Large intestine (tissue), 3 donors: ENCODE data around the gene MRPS31. TPM values are rescaled to one million over a fixed set of nuclear protein-coding genes. Genes with fewer than 3 reads are reported as not detected.

Experiments
- DNase-seq, 2 donors: peaks; one replicate each; pipeline versions ENCODE4 v3.0.0 to v3.0.0-alpha.2; 2013
- H3K27ac ChIP-seq: one replicate; pipeline ENCODE4 v1.5.1; 2013; ENCODE audit warnings: low read length
- H3K27me3 ChIP-seq: 2 replicates; pipeline ENCODE4 v1.6.1; 2013; ENCODE audit warnings: low read length; ENCODE audit not compliant: control insufficient read depth, insufficient read depth
- H3K36me3 ChIP-seq: 2 replicates; pipeline ENCODE4 v1.6.1; 2013; ENCODE audit warnings: low read length; ENCODE audit not compliant: control insufficient read depth, insufficient read depth
- H3K4me1 ChIP-seq: one replicate; pipeline ENCODE4 v1.6.1; 2013; ENCODE audit warnings: low read length; ENCODE audit not compliant: control insufficient read depth, insufficient read depth
- H3K4me3 ChIP-seq: one replicate; pipeline ENCODE4 v1.5.1; 2013; ENCODE audit warnings: low read length
- H3K9me3 ChIP-seq: one replicate; pipeline ENCODE4 v1.6.1; 2013; ENCODE audit warnings: mild to moderate bottlenecking, low read depth, low read length, moderate library complexity; ENCODE audit not compliant: control insufficient read depth
- whole genome bisulfite sequencing: methylation state at CpG from one replicate; pipeline ENCODE4 v1.1.5; 2013; ENCODE audit warnings: low lambda C conversion rate; ENCODE audit not compliant: insufficient coverage; 5-methylcytosine and 5-hydroxymethylcytosine counted together
- polyA plus RNA-seq: library from polyadenylated mRNA; unstranded; fragments of 120-200 nt; gene quantifications from one replicate; pipeline ENCODE4 v1.2.1, GENCODE V29; 2013

Gene MRPS31
- polyA plus RNA-seq, 1 donor = 35.2 TPM

DNA sequence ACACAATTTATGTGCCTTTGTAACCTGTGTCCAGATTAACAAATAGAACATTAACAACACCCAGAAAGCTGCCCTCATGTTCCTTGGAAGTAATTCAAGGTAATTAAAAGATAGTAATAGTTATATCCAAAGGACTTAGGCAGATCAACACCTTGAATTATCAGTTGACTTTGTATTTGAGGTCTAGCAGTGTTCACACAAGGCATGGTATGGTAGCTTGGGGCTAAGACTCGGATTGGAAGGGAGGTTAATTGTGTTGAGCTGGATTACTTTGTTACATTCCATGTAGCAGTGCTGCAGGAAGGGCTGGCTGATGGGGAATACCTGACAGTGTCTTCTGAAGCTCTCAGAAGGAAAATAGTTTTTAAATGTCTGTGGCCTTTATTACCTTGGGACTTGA, 35.3 kb upstream of the MRPS31 start:
- Histone ChIP-seq H3K9me3 (no peaks in the 10 kb centered on the region), H3K4me1 (peaks cover 22% of the 10 kb centered on the region), H3K27ac (no peak overlapping the region), H3K27me3 (no peaks in the 10 kb centered on the region), H3K36me3 (peaks cover 63% of the 10 kb centered on the region), H3K4me3 (no peak overlapping the region)
- no CpG with 5 or more reads among the region's 1 CpG for WGBS
- peak in 1 of 2 donors; percentile 41 for DNase-seq

- H3K27me3 ChIP-seq = no peaks in the 10 kb centered on the region
- H3K36me3 ChIP-seq = peaks cover 67% of the 10 kb centered on the region
- no CpG with 5 or more reads among the region's 5 CpGs for WGBS
- no peaks in the 10 kb centered on the region for H3K9me3 ChIP-seq
- DNase-seq = no peak
- H3K4me1 ChIP-seq = peaks cover 34% of the 10 kb centered on the region
- peak overlapping the region; percentile 97 for H3K27ac ChIP-seq
- H3K4me3 ChIP-seq = no peak overlapping the region
Measured at GRCh38 chr13:40803316-40803715, 32.3 kb upstream of the MRPS31 start.

DNA sequence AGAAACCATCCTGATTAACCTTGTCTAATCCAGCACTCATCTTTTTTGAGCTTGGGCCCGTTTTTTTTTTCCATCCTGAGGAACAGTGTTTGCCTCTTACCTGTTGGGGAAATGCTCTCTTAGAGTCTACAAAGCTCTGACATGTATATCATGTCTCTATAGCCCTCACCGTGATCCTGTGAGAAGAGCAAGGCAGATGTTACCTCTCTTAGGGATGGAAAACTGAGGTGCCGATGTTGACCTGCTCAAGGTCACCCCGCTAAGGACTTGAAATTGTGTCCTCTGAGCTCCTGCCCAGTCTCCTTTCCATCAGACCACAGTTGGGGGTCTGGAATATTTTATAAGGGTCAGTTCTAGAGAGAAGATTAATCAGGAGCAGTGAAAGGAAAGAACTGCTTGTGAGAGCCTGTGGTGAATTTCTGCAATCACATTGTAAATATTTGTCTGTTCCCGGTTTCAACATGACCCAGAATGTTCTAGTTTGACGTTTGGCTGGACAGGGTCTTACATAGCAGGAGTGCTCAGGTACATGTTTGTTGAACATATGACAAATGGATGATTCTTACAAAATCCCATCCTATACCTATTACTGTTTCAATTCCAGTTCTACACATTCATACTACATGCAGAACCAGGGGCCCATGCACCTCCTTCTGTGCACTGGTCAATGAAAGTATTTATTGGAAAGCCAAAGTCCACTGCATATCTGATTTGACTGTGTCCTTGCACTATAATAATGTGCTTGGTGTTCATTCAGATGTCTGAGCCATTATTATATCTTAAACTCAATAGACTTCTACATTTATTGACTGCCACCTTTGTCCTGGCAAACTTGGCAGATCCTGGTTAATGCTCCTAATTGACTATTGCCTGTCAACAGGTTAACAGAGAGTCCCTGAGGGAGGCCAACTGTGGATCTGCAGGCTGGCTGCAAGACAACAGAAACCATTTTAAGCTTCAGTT, 30.5 kb upstream of the MRPS31 start:
- WGBS = no CpG with 5 or more reads among the region's 6 CpGs
- Histone ChIP-seq H3K36me3 (peaks cover 57% of the 10 kb centered on the region), H3K4me1 (peaks cover 34% of the 10 kb centered on the region), H3K27ac (peak overlapping the region; percentile 97), H3K4me3 (no peak overlapping the region), H3K27me3 (no peaks in the 10 kb centered on the region), H3K9me3 (no peaks in the 10 kb centered on the region)
- DNase-seq = peak; percentile 83 to 95

DNA sequence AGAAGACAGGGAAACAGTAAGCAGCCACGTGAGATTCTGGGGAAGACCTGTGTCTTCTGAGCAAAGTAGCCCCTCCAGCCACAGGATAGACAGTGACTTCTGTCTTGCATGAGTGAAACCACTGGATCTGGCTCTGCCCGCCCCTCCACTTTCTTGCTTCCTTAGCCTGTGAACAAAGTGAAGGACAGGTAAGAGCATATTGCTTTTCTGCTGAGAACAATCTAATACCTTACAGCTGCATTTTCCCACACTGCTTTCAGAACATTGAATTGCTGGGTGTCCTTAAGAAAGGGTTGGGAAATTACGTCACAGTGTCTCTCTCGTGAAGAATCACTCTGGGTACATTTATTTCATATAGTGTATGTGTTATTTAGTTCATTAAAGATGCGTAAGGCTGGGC, 29.6 kb upstream of the MRPS31 start:
- Histone ChIP-seq H3K4me1 (peaks cover 31% of the 10 kb centered on the region), H3K27ac (peak overlapping the region; percentile 88), H3K4me3 (no peak overlapping the region), H3K27me3 (no peaks in the 10 kb centered on the region), H3K9me3 (no peaks in the 10 kb centered on the region), H3K36me3 (peaks cover 55% of the 10 kb centered on the region)
- no CpG with 5 or more reads among the region's 5 CpGs for WGBS
- no peak for DNase-seq

GRCh38 chr13:40799508-40799907, 28.5 kb upstream of the MRPS31 start:
- H3K27ac ChIP-seq = no peak overlapping the region
- WGBS = 100% methylated on average over 2 of the region's 4 CpGs
- H3K4me3 ChIP-seq = no peak overlapping the region
- H3K4me1 ChIP-seq = peaks cover 36% of the 10 kb centered on the region
- H3K36me3 ChIP-seq = peaks cover 49% of the 10 kb centered on the region
- no peaks in the 10 kb centered on the region for H3K9me3 ChIP-seq
- DNase-seq = no peak
- no peaks in the 10 kb centered on the region for H3K27me3 ChIP-seq

DNA sequence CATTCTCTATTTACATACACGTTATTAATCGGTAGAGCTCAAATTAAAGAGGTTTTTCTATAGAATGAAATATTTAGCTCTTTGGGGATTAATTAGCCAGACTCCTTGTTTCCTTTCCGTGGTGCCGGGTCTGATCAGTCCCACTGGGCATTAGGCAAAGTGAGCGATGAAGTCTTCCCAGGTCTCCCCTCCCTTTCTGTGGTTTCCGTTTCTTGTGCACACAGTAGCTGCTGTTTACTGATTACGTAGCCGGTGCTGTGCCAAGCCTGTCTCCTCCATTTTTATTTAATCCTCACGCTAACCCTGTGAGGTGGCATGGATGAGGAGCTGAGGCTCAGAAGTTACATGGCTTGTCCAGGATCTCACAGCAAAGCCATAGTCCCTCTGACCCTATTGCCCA, 27.4 kb upstream of the MRPS31 start:
- DNase-seq = no peak
- H3K36me3 ChIP-seq = peaks cover 39% of the 10 kb centered on the region
- H3K27ac ChIP-seq = no peak overlapping the region
- no peak overlapping the region for H3K4me3 ChIP-seq
- H3K9me3 ChIP-seq = no peaks in the 10 kb centered on the region
- WGBS = 100% methylated on average over 1 of the region's 9 CpGs
- peaks cover 36% of the 10 kb centered on the region for H3K4me1 ChIP-seq
- no peaks in the 10 kb centered on the region for H3K27me3 ChIP-seq

GRCh38 chr13:40796649-40797048, 25.7 kb upstream of the MRPS31 start:
- Histone ChIP-seq H3K27ac (no peak overlapping the region), H3K4me3 (no peak overlapping the region), H3K9me3 (no peaks in the 10 kb centered on the region), H3K36me3 (peaks cover 38% of the 10 kb centered on the region), H3K4me1 (peaks cover 22% of the 10 kb centered on the region), H3K27me3 (no peaks in the 10 kb centered on the region)
- DNase-seq = no peak
- 83% methylated on average over 1 of the region's 6 CpGs for WGBS

DNA sequence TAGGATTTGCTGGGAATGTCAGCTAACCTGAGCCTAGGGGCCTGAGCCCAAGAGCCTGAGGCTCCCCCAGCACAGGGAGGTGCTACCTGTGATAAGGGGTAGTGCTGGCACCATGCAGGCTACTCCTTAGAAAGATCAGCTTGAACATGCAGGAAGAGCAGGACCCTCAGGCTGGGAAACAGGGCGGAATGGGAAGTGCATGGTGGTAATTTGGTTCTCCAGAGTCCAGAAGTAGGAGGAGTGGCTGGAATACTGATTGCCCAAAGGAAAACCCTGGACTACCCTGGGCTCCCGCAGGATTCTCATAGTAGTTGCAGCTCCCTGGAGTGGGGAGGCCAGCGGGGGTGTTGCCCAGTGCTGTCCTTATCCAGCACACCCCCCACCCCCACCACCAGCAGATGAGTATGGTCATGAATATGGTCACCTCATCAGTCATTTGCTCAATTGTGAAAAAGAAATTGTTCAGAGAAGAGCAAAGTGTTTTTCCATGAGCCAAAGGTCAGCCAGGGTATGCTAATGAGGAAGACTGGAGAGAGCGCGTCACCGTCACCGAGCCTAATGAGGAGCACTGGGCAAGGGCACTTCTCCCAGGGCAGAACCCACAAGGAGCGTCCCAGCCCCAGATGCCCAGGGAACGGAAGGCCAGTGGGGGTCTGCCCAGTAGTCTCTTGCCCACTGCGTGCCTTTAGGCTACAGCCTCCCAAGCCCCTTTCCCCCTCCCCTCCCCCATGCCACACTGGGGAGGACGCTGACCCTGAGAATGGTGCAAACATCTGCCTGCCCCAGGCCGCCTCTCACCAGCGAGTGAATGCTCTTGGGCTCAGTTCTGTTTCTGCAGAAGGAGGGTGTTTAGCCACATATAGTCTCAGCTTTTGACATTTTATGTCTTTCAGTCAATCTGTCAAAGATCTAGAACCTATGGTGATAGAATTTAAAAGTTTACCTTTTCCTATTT, 23.7 kb upstream of the MRPS31 start:
- H3K36me3 ChIP-seq = peaks cover 28% of the 10 kb centered on the region
- peaks cover 9% of the 10 kb centered on the region for H3K4me1 ChIP-seq
- no peaks in the 10 kb centered on the region for H3K27me3 ChIP-seq
- peak; percentile 63 to 82 for DNase-seq
- no peak overlapping the region for H3K4me3 ChIP-seq
- peak overlapping the region; percentile 75 for H3K27ac ChIP-seq
- no peaks in the 10 kb centered on the region for H3K9me3 ChIP-seq
- 90% methylated on average over 2 of the region's 13 CpGs for WGBS

DNA sequence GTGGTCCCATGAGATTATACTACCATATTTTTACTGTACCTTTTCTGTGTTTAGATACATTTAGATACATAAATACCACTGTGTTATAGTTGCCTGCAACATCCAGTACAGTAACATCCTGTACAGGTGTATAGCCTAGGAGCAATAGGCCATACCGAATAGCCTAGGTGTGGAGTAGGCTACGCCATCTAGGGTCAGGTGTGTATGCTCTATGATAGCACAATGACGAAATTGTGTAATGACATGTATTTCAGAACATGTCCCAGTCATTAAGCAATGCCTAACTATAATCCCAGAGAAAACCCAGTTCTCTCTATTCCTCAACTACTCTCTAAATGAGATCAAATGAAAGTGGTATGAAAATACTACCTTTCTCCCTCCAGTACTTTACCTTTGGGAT, 22.3 kb upstream of the MRPS31 start:
- H3K9me3 ChIP-seq = no peaks in the 10 kb centered on the region
- H3K27ac ChIP-seq = peak overlapping the region; percentile 75
- no peak overlapping the region for H3K4me3 ChIP-seq
- WGBS = 57% methylated on average over 1 of the region's 3 CpGs
- peaks cover 9% of the 10 kb centered on the region for H3K4me1 ChIP-seq
- DNase-seq = peak in 1 of 2 donors; percentile 49
- H3K36me3 ChIP-seq = peaks cover 16% of the 10 kb centered on the region
- no peaks in the 10 kb centered on the region for H3K27me3 ChIP-seq
